ENCODE data around the gene TTYH2. TPM values are rescaled to one million over a fixed set of nuclear protein-coding genes. Genes with fewer than 3 reads are reported as not detected.

TTYH2 gene
- total and polyA plus RNA-seq, 8 donors = 0.58 to 17.9 (median 1.5) TPM

DNA sequence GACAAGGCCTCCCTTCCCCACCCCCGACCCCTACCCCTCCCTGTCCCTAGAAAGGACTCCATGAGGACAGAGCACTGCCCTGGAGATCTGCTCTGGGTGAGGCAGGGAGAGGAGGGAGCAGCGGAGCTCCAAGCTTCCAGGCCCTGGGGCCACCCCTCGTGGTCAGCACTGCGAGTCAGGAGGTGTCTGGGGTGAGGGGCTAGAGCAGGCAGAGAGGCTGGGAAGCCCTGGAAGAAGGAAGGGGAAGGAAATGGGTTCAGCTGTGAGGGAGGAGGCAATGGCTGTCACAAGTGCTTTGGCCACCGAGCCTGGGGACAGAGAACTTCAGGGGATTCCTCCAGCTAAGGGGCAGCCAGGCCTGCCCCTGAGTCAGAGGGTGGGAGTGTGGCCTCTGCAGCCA is 32.5 kb downstream of the TTYH2 start:
- Histone ChIP-seq H3K4me1 (peaks cover 0 to 18% (median 10%) of the 10 kb centered on the region in 4 donors), H3K9me3 (no peaks in the 10 kb centered on the region), H3K4me3 (no peak overlapping the region), H3K36me3 (peaks cover 0 to 17% (median 3%) of the 10 kb centered on the region in 4 donors), H3K27me3 (no peaks in the 10 kb centered on the region), H3K27ac (no peak overlapping the region)
- intact Hi-C loops (cut with DNase I; ENCODE audit: low total_unique reads) = no loop called here
- no peak for TF ChIP-seq POLR2A (IDR thresholded peaks at IDR 0.05)
- TF ChIP-seq, protein P1, sequence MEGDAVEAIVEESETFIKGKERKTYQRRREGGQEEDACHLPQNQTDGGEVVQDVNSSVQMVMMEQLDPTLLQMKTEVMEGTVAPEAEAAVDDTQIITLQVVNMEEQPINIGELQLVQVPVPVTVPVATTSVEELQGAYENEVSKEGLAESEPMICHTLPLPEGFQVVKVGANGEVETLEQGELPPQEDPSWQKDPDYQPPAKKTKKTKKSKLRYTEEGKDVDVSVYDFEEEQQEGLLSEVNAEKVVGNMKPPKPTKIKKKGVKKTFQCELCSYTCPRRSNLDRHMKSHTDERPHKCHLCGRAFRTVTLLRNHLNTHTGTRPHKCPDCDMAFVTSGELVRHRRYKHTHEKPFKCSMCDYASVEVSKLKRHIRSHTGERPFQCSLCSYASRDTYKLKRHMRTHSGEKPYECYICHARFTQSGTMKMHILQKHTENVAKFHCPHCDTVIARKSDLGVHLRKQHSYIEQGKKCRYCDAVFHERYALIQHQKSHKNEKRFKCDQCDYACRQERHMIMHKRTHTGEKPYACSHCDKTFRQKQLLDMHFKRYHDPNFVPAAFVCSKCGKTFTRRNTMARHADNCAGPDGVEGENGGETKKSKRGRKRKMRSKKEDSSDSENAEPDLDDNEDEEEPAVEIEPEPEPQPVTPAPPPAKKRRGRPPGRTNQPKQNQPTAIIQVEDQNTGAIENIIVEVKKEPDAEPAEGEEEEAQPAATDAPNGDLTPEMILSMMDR (IDR thresholded peaks at IDR 0.05) = no peak
- no peak for TF ChIP-seq EP300 (IDR thresholded peaks at IDR 0.05)
- TF ChIP-seq POLR2AphosphoS5 (IDR thresholded peaks at IDR 0.05) = no peak
- 60 to 75% (median 62%) methylated on average over 5 of the region's 5 CpGs for WGBS, 5 donors
- DNase-seq = no peak

DNA sequence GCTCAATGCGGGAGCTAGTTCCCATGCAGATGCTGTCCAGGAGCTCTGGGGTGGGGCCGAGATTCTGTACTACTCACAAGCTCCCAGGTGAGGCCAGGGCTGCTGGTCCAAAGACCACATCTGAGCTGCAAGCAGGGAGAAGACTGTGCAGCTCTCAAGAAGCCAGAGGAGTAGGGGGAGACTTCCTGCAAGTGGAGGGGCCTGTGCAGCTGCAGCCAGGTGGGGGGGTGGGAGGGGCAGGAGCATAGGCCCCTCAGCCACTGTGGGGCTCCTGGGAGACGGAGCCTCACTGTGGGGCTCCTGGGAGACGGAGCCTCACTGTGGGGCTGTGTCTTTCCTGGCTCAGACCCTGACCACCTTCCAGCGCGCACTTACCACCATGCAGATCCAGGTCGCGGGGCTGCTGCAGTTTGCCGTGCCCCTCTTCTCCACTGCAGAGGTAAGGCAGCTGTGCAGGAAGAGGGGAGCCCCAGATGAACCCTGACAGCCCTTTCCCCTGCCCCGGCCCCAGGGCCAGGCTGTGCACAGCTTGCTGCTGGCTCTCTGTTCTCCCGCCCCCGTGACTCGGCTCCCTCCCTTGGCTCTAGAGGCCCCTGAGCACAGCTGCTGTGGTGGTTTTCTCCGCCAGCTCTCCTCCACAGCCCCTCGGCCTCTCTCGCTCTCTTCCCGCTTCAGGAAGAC is 36.4 kb downstream of the TTYH2 start:
- Histone ChIP-seq H3K27me3 (no peaks in the 10 kb centered on the region), H3K4me3 (no peak overlapping the region), H3K27ac (no peak overlapping the region), H3K4me1 (peaks cover 0 to 11% (median 7%) of the 10 kb centered on the region in 4 donors), H3K9me3 (no peaks in the 10 kb centered on the region), H3K36me3 (peaks cover 0 to 39% (median 21%) of the 10 kb centered on the region in 4 donors)
- intact Hi-C loops (cut with DNase I; ENCODE audit: low total_unique reads) = no loop called here
- peak in 1 of 2 donors; percentile 73 for DNase-seq
- WGBS, 5 donors = 63 to 77% (median 69%) methylated on average over 15 to 17 of the region's 17 CpGs
- no peak for TF ChIP-seq EP300 (IDR thresholded peaks at IDR 0.05)
- TF ChIP-seq, protein P1 (IDR thresholded peaks at IDR 0.05) = no peak
- no peak for TF ChIP-seq POLR2AphosphoS5 (IDR thresholded peaks at IDR 0.05)
- no peak for TF ChIP-seq POLR2A (IDR thresholded peaks at IDR 0.05)

- Histone ChIP-seq H3K27ac (no peak overlapping the region), H3K4me1 (peaks cover 0 to 4% (median under 1%) of the 10 kb centered on the region in 4 donors), H3K4me3 (no peak overlapping the region), H3K36me3 (peaks cover 0 to 41% (median 22%) of the 10 kb centered on the region in 4 donors), H3K9me3 (no peaks in the 10 kb centered on the region), H3K27me3 (no peaks in the 10 kb centered on the region)
- intact Hi-C loops (cut with DNase I; ENCODE audit: low total_unique reads) = no loop called here
- WGBS, 5 donors = 42 to 77% (median 65%) methylated on average over 12 of the region's 12 CpGs
- no peak for TF ChIP-seq EP300 (IDR thresholded peaks at IDR 0.05)
- no peak for TF ChIP-seq POLR2A (IDR thresholded peaks at IDR 0.05)
- TF ChIP-seq POLR2AphosphoS5 (IDR thresholded peaks at IDR 0.05) = no peak
- TF ChIP-seq, protein P1 (IDR thresholded peaks at IDR 0.05) = no peak
- no peak for DNase-seq
Measured at GRCh38 chr17:74250324-74250995, 37.1 kb downstream of the TTYH2 start.

GRCh38 chr17:74251051-74251450 is 37.7 kb downstream of the TTYH2 start:
- 84 to 97% (median 90%) methylated on average over 8 of the region's 8 CpGs for WGBS, 5 donors
- peaks cover 0 to 46% (median 25%) of the 10 kb centered on the region in 4 donors for H3K36me3 ChIP-seq

More at GRCh38 chr17:74251051-74251450, 37.7 kb downstream of the TTYH2 start:
- TF ChIP-seq POLR2A (IDR thresholded peaks at IDR 0.05) = no peak
- TF ChIP-seq EP300 (IDR thresholded peaks at IDR 0.05) = no peak
- TF ChIP-seq, protein P1 (IDR thresholded peaks at IDR 0.05) = no peak
- intact Hi-C loops (cut with DNase I; ENCODE audit: low total_unique reads) = no loop called here
- Histone ChIP-seq H3K27ac (no peak overlapping the region), H3K27me3 (no peaks in the 10 kb centered on the region), H3K4me1 (no peaks in the 10 kb centered on the region), H3K9me3 (no peaks in the 10 kb centered on the region), H3K4me3 (no peak overlapping the region)
- DNase-seq = no peak
